Body of pancreas (tissue), 4 donors: ENCODE measurements around the gene PDE4D.

Experiments
- CTCF ChIP-seq, 7 experiments: fragments of 450-650 bp in 4 of 7; fragments of 200-600 bp in 3 of 7; sonication (generic) in 3 of 7; IDR thresholded peaks; one replicate each; pipeline ENCODE4 v1.5.1; 2016 to 2019; ENCODE audit warnings: antibody characterized with exemption in 7 of 7
- POLR2A ChIP-seq, 3 donors: fragments of 450-650 bp; IDR thresholded peaks; one replicate each; pipeline ENCODE4 v1.6.1; 2016; ENCODE audit warnings: antibody characterized with exemption in 3 of 3, mild to moderate bottlenecking in 2 of 3

DNA sequence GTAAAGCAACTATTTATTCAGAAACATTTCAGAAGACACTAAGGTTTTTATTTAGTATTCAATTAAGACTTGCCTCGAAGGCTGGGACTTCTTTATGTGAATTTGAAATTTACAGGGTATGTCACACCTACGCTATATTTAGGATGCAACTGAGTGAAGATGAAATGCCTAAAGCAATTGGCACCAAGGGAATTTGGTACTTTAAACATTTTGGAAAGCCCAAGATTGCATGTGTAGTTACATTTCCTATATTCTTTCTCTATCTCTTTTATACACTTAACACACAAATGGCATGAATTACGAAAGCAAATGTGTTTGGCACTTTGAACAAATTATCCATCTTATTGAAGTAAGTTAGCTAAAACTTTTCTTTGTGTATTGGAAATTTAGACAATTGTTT is 633.3 kb downstream of the PDE4D start:
- TF ChIP-seq POLR2A (IDR thresholded peaks at IDR 0.05) (no peak), CTCF (IDR thresholded peaks at IDR 0.05) (no peak)
